GM12864 (cell line): ENCODE results near the gene RCSD1.

ENCODE experiments used
- DNase-seq: peaks from one replicate; pipeline ENCODE4 v3.0.0-alpha.2; 2011; ENCODE audit warnings: low read depth
- H3K4me3 ChIP-seq: 2 replicates; pipeline ENCODE4 v1.5.1; 2011; ENCODE audit warnings: mild to moderate bottlenecking, low read depth, low read length, control low read depth
- TF ChIP-seq, protein P1 (sequence below): IDR thresholded peaks from 2 replicates; pipeline ENCODE4 v1.5.1; 2011; ENCODE audit warnings: low read depth, mild to moderate bottlenecking, moderate library complexity, low read length, control low read depth, inconsistent platforms; ENCODE audit errors: missing control alignments

RCSD1 gene

DNA sequence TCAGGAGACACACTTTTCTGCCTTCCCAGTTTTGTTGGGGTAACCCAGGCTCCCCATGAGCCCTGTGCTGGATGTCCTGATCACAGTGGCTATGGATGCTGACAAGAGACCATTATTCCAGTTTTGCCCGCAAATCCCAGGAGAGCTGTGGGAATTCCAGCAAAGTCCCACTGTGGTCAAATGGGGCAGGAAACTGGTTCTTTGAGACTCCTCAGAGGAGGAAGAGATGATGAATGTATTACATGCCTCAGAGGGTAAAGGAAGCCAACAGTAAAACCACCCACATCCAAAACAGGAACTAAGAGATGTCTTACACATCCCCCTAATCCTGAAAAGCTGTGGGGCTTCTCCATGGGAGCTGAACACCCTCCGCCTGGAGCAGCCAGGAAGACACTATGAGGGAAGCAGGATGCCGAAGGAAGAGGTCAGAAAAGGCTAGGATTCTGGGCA, 78.9 kb downstream of the RCSD1 start:
- TF ChIP-seq, protein P1, sequence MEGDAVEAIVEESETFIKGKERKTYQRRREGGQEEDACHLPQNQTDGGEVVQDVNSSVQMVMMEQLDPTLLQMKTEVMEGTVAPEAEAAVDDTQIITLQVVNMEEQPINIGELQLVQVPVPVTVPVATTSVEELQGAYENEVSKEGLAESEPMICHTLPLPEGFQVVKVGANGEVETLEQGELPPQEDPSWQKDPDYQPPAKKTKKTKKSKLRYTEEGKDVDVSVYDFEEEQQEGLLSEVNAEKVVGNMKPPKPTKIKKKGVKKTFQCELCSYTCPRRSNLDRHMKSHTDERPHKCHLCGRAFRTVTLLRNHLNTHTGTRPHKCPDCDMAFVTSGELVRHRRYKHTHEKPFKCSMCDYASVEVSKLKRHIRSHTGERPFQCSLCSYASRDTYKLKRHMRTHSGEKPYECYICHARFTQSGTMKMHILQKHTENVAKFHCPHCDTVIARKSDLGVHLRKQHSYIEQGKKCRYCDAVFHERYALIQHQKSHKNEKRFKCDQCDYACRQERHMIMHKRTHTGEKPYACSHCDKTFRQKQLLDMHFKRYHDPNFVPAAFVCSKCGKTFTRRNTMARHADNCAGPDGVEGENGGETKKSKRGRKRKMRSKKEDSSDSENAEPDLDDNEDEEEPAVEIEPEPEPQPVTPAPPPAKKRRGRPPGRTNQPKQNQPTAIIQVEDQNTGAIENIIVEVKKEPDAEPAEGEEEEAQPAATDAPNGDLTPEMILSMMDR: no peak
- H3K4me3 ChIP-seq: no peak overlapping the region
- no peak for DNase-seq

GRCh38 chr1:167710836-167711235, 80.8 kb downstream of the RCSD1 start:
- TF ChIP-seq, protein P1: no peak
- no peak overlapping the region for H3K4me3 ChIP-seq
- DNase-seq: no peak

DNA sequence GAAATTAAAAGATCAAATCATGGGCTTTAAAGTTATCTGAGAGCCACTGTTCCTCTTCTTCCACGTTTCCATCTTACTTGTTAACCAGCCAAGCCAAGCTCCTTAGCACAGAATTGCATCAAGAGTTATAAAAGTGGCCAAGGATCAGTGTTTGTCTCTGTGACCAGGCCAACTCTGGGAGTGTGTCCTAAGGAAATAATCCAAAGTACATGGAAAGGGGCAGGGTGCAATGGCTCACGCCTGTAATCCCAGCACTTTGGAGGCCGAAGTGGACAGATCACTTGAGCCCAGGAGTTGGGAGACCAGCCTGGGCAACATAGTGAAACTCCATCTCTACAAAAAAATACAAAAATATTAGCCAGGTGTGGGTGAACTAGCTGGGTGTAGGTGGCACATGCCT, 81.8 kb downstream of the RCSD1 start:
- H3K4me3 ChIP-seq: no peak overlapping the region
- DNase-seq: no peak
- TF ChIP-seq, protein P1: no peak

- peak overlapping the region; percentile 95 for H3K4me3 ChIP-seq
- TF ChIP-seq, protein P1: no peak
- DNase-seq: no peak
Measured at GRCh38 chr1:167713330-167714081, 83.5 kb downstream of the RCSD1 start.

DNA sequence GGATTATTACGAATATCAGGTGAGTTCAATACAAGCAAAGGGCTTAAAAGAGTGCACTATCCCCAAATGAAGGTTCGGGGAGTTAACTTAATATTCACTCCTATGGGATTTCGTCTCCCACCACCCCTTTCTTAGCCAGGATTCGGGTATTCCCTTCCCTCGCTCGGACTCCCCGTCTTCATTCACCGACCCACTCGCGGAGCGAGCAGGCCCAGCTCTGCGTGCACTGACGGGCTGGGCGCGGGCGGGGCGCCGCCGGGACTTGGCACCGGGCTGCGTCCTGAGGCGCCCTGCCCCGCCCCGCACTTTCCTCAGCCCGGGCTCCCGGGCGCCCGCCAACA, 84.0 kb downstream of the RCSD1 start:
- no peak for DNase-seq
- TF ChIP-seq, protein P1: no peak

GRCh38 chr1:167714439-167715156, 84.6 kb downstream of the RCSD1 start:
- TF ChIP-seq, protein P1: no peak
- peak; percentile 64 for DNase-seq
- peak overlapping the region; percentile 95 for H3K4me3 ChIP-seq

More for the DNA sequence above, 84.0 kb downstream of the RCSD1 start:
- peak overlapping the region; percentile 95 for H3K4me3 ChIP-seq
